ENCODE data around the gene KRTAP20-4.

KRTAP20-4 gene

DNA sequence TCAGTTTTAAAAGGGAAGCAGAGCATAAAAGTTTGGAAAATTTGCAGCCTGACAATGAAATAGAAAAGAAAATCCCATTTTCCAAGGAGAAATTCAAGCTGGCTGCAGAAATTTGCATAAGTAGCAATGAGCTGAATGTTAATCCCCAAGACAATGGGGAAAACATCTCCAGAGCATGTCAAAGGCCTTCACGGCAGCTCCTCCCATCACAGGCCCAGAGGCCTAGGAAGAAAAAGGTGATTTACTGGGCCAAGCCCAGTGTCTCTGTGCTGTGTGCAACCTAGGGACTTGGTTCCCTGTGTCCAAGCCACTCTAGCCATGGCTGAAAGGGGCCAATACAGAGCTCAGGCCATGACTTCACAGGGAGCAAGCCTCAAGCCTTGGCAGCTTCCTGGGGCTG, 48.3 kb downstream of the KRTAP20-4 start:
- DNase-seq, result no peak
